Right renal pelvis (tissue), 4 donors: ENCODE data around the gene MPV17. TPM values are rescaled to one million over a fixed set of nuclear protein-coding genes. Genes with fewer than 3 reads are reported as not detected.
"Not testable (repeated sequence)": the region's sequence is repeated elsewhere in the genome, so short reads cannot be mapped to it uniquely, and the experiment has no call there.

Experiments
- DNase-seq, 4 donors: peaks; one replicate each; pipeline ENCODE4 v3.0.0-alpha.2; 2013; ENCODE audit warnings: low read depth in 4 of 4, low spot score in 3 of 4, missing footprints in 1 of 4
- polyA plus RNA-seq, 4 donors: library from polyadenylated mRNA; unstranded; fragments of 120-200 nt; gene quantifications; one replicate each; pipeline ENCODE4 v1.2.1, GENCODE V29; 2013; ENCODE audit not compliant: insufficient read length in 4 of 4

The MPV17 gene
- polyA plus RNA-seq, 4 donors: 76.0 to 86.2 (median 78.0) TPM

- DNase-seq: no peak
Measured at GRCh38 chr2:27271631-27272340, 51.1 kb downstream of the MPV17 start.

DNA sequence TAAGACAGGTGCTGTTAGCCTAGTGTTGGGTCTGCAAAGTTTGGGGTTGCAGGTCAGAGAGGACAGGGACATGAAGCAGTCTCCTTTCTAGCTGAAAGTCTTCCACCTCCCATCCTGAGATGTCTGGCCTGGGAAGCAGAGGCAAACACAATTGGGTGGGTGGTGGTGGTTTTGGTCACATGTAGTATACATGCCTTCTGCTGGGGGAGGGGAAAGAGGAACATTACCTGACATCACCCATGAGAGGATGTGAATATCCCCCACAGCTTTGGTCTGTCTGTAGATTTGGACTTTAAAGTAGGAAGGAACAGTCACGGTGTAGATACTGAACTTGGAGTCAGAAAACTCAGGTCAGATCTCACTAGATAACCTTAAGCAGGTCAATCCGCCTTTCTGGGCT, 52.2 kb downstream of the MPV17 start:
- no peak for DNase-seq

GRCh38 chr2:27270131-27270530, 52.8 kb downstream of the MPV17 start:
- no peak for DNase-seq

GRCh38 chr2:27268296-27268695, 54.6 kb downstream of the MPV17 start:
- not testable (repeated sequence) for DNase-seq

DNA sequence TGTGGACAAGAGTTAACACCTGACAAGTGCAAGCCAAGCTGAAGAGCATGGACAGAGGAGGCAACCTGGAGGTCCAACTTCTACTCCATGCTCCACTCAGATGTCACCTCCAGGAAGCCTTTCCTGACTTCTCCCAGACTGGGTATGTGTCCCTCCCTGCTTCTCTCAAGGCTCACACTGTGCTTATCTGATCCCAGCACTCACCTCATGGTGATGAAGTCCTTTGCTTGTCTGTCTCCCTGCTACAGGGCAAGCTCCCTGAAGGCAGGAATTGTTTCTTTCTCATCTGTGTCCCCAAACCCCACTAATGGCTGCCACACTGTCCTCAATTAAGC, 57.4 kb downstream of the MPV17 start:
- DNase-seq: no peak

- DNase-seq: no peak
Measured at GRCh38 chr2:27264753-27265535, 58.0 kb downstream of the MPV17 start.

DNA sequence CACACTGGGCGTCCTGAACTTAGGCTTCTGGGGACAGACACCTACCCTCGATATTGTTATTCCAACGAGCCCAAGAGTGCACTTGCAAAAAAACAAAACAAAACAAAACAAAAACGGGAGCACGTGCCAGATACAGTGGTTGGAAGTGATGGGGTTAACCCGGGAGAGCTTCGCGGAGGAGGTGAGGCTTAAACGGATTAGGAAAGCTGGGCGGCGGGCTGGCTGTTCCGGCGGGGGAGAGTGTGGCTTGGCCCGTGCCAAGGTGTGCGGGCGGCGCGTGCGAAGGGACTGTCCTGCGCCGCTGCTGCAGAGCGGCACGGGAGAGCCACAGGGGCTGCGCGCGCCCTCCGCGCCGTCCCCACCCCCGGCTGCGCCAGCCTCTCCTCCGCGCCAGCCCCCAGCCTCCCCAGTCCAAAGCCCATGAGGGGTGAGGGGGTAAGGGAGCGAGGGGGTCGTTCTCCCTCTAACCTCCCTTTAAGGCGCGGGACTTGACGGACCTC, 58.6 kb downstream of the MPV17 start:
- no peak for DNase-seq

DNA sequence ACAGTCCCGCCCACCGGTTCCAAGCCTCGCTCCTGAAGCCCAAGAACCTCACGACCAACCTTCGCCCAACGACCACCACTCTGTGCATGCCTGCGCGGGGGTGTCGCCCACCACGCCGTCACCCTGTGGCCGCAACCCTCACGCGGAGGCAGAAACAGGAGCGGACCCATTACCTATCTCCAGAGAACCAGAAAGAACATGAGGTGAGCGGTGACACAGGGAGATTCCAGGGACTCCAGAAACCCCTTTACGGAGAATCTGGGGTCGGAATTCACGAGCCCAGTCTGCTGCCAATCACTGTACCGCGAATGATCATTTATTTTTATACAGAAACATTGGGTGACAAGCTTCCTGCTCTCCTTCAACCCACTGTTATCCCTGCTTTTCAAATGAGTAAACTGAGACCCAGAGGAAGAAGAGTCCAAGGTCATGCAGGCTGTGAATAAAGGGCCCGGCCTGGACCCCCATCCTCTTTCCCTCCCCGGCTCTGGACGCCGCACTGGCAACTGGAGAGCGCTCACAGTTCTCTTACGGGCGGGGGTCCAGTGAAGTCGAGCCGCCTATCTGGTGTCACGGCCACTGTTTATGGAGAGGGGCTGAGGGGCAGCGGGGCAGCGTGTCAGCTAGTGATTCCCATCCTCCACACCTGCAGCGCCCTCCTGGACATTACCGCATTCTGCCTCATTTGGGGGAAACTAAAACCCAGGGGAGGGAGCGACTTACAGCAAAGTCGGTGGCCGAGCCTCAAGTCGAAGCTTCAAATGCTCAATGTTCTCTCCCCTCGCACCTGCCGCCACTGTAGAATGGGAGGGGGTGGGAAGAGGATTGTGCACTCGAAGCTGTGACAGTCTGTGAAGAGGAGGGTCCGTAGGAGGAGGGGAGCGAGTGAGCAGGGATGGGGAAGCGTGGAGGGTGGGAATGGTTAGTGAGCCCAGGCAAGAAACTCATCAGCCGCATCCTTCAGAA, 59.3 kb downstream of the MPV17 start:
- DNase-seq: no peak

GRCh38 chr2:27262379-27263286, 60.3 kb downstream of the MPV17 start, which contains the start of gene SLC30A3:
SLC30A3 (minus strand) TSS chr2:27263047; CDS start chr2:27262906, 141 bp downstream.
- no peak for DNase-seq

DNA sequence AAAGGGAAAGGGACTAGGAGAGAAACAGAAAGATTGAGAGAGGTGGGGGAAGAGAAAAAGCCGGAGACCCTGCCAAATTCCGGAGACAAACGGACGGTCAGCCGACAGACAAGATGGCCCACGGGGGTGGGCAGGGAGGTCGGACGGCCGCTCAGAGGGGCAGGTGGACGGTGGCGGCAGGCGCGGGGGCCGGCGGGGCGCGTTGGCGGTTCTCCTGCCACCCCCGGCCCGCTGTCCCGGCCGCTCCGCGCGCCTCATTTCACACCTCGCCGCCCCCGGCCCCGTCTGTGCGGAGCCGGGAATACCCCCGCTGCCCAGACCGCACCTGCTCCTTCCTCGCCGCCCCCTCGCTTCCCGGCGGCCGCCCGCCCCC, 61.0 kb downstream of the MPV17 start:
- DNase-seq: no peak

DNA sequence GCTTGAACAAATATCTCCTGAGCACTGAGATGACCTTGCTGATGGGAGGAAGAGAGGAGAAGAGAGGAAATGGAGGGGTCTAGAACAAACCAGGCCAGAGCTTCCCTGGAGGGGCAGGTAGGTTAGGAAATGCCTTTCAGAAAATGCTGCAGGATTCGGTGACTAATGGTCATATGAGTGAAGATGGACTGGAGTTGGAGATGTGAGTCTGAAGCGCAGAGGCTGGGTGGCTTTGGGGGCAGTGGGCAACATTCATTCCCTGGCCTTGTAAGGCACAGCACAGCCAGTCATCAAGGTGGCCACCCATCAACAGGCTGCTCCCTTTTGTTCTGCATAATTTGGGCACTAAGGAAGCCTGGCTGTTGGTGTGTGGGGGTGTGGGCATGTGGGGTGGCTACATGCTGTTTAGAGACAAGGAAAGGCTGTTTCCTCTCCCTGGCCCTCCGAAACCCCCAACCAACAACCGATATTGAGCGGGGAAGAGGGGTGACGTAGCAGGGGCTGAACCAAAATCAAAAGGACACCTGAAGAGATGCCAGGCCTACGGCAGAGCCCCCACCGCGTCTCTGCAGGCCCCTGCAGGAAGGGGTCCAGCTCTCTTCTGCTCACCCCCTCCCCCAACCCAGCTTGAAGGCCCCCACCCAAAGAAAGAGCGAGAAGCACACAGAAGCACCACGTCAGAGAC, 61.5 kb downstream of the MPV17 start:
- DNase-seq: no peak

Other genes starting within 250 kb of the MPV17 start
- gene EMILIN1, start 244.5 kb downstream of the MPV17 start, polyA plus RNA-seq: 100 to 1,000 TPM in 1 of 4 donors, 10 to 100 TPM in 3; 61.5 to 121 (median 86.3) TPM
- 10 to 100 TPM; 43.9 to 59.9 (median 51.2) TPM for gene KHK, start 236.3 kb downstream of the MPV17 start, polyA plus RNA-seq
- gene CGREF1, start 204.0 kb downstream of the MPV17 start, polyA plus RNA-seq: 1 to 10 TPM; 4.6 to 7.5 (median 6.1) TPM
- 1 to 10 TPM; 1.2 to 2.1 (median 1.3) TPM for gene ABHD1, start 199.3 kb downstream of the MPV17 start, polyA plus RNA-seq
- 10 to 100 TPM; 46.4 to 56.9 (median 51.4) TPM for gene PREB, start 188.5 kb downstream of the MPV17 start, polyA plus RNA-seq
- gene PRR30, start 183.7 kb downstream of the MPV17 start, polyA plus RNA-seq: under 1 TPM in 1 of 4 donors, not detected in 3; 0.04 TPM
- under 1 TPM; 0.46 to 0.79 (median 0.59) TPM for gene TCF23, start 174.1 kb downstream of the MPV17 start, polyA plus RNA-seq
- 100 to 1,000 TPM; 157 to 190 (median 171) TPM for gene ATRAID, start 111.1 kb downstream of the MPV17 start, polyA plus RNA-seq
- gene SLC5A6, start 110.8 kb downstream of the MPV17 start, polyA plus RNA-seq: 10 to 100 TPM; 31.5 to 39.6 (median 37.7) TPM
- gene CAD, start 105.7 kb downstream of the MPV17 start, polyA plus RNA-seq: 10 to 100 TPM; 36.0 to 47.7 (median 42.1) TPM
- gene SLC30A3, start 60.0 kb downstream of the MPV17 start, polyA plus RNA-seq: 1 to 10 TPM; 5.1 to 7.8 (median 7.6) TPM
- gene DNAJC5G, start 47.7 kb downstream of the MPV17 start, polyA plus RNA-seq: 1 to 10 TPM in 2 of 4 donors, under 1 TPM in 2; 0.55 to 1.1 (median 0.88) TPM
- 1 to 10 TPM; 3.5 to 6.3 (median 4.6) TPM for gene TRIM54, start 40.7 kb downstream of the MPV17 start, polyA plus RNA-seq
- gene UCN, start 14.7 kb downstream of the MPV17 start, polyA plus RNA-seq: 1 to 10 TPM in 2 of 4 donors, under 1 TPM in 2; 0.39 to 1.1 (median 0.80) TPM
- 10 to 100 TPM; 62.8 to 77.1 (median 72.7) TPM for gene GTF3C2, start 33.7 kb upstream of the MPV17 start, polyA plus RNA-seq
- 10 to 100 TPM; 48.2 to 54.5 (median 52.9) TPM for gene EIF2B4, start 47.2 kb upstream of the MPV17 start, polyA plus RNA-seq
- 100 to 1,000 TPM; 102 to 128 (median 108) TPM for gene SNX17, start 47.5 kb upstream of the MPV17 start, polyA plus RNA-seq
- 10 to 100 TPM; 16.7 to 25.9 (median 18.4) TPM for gene ZNF513, start 57.6 kb upstream of the MPV17 start, polyA plus RNA-seq
- gene PPM1G, start 86.5 kb upstream of the MPV17 start, polyA plus RNA-seq: 10 to 100 TPM; 92.4 to 98.5 (median 94.7) TPM
- gene NRBP1, start 105.5 kb upstream of the MPV17 start, polyA plus RNA-seq: 100 to 1,000 TPM; 123 to 138 (median 132) TPM
- 1 to 10 TPM; 6.1 to 8.5 (median 7.1) TPM for gene KRTCAP3, start 119.3 kb upstream of the MPV17 start, polyA plus RNA-seq
- gene IFT172, start 166.6 kb upstream of the MPV17 start, polyA plus RNA-seq: 10 to 100 TPM; 41.1 to 48.0 (median 41.4) TPM
- gene FNDC4, start 172.1 kb upstream of the MPV17 start, polyA plus RNA-seq: 1 to 10 TPM; 7.3 to 9.1 (median 8.6) TPM
- under 1 TPM in 2 of 4 donors, not detected in 2; 0.16 to 0.39 TPM for gene GCKR, start 173.7 kb upstream of the MPV17 start, polyA plus RNA-seq